Mesenchymal stem cell (in vitro differentiated cells and primary cell): ENCODE results near the gene LIPI.

Source experiments
- DNase-seq: peaks from one replicate; pipeline ENCODE4 v3.0.0-alpha.2; 2013
- H2AFZ ChIP-seq: one replicate; pipeline ENCODE4 v1.6.1; 2013; ENCODE audit warnings: low read depth, mild to moderate bottlenecking, control low read depth, inconsistent platforms, low read length, moderate library complexity
- H2AK5ac ChIP-seq: 2 replicates; pipeline ENCODE4 v1.6.1; 2013; ENCODE audit warnings: low read length, moderate library complexity, mild to moderate bottlenecking, inconsistent platforms; ENCODE audit not compliant: severe bottlenecking
- H2BK120ac ChIP-seq: one replicate; pipeline ENCODE4 v1.6.1; 2013; ENCODE audit warnings: low read depth, mild to moderate bottlenecking, inconsistent platforms, low read length, moderate library complexity
- H2BK12ac ChIP-seq, 2 experiments: one replicate each; pipeline ENCODE4 v1.6.1; 2013; ENCODE audit warnings: inconsistent platforms in 2 of 2, low read length in 2 of 2, mild to moderate bottlenecking in 2 of 2, moderate library complexity in 2 of 2, control low read depth in 1 of 2
- H2BK15ac ChIP-seq: one replicate; pipeline ENCODE4 v1.6.1; 2013; ENCODE audit warnings: mild to moderate bottlenecking, low read depth, inconsistent platforms; ENCODE audit not compliant: poor library complexity, severe bottlenecking
- H2BK5ac ChIP-seq: 2 replicates; pipeline ENCODE4 v1.6.1; 2013; ENCODE audit warnings: low read depth, mild to moderate bottlenecking, low read length, control low read depth, inconsistent platforms; ENCODE audit not compliant: poor library complexity, severe bottlenecking
- H3K14ac ChIP-seq, 2 experiments: one replicate each; pipeline ENCODE4 v1.6.1; 2013; ENCODE audit warnings: inconsistent platforms in 2 of 2, low read length in 2 of 2, control low read depth in 1 of 2, mild to moderate bottlenecking in 1 of 2, moderate library complexity in 1 of 2
- H3K18ac ChIP-seq, 2 experiments: one replicate each; pipeline ENCODE4 v1.6.1; 2013; ENCODE audit warnings: inconsistent platforms in 2 of 2, low read length in 2 of 2, control low read depth in 1 of 2, low read depth in 1 of 2, mild to moderate bottlenecking in 1 of 2
- H3K23ac ChIP-seq, 2 experiments: one replicate each; pipeline ENCODE4 v1.6.1; 2013; ENCODE audit warnings: inconsistent platforms in 2 of 2, low read length in 2 of 2, mild to moderate bottlenecking in 2 of 2, moderate library complexity in 2 of 2, control low read depth in 1 of 2
- H3K27ac ChIP-seq: 2 replicates; pipeline ENCODE4 v1.5.1; 2013; ENCODE audit warnings: mild to moderate bottlenecking, moderate library complexity, low read length, control low read depth, inconsistent platforms; ENCODE audit not compliant: poor library complexity, severe bottlenecking
- H3K27me3 ChIP-seq, 2 experiments: 2 replicates each; pipeline versions ENCODE4 v1.6.1 to v1.7.0; 2013; ENCODE audit warnings: low read length in 2 of 2, mild to moderate bottlenecking in 2 of 2, moderate library complexity in 2 of 2, control low read depth in 1 of 2, inconsistent platforms in 1 of 2; ENCODE audit not compliant: control insufficient read depth in 1 of 2, insufficient read depth in 1 of 2
- H3K36me3 ChIP-seq, 2 experiments: 2 replicates each; pipeline versions ENCODE4 v1.6.1 to v1.7.0; 2013; ENCODE audit warnings: low read length in 2 of 2, control low read depth in 1 of 2, inconsistent platforms in 1 of 2, low read depth in 1 of 2, mild to moderate bottlenecking in 1 of 2; ENCODE audit not compliant: insufficient read depth in 2 of 2, control insufficient read depth in 1 of 2
- H3K4ac ChIP-seq, 2 experiments: one replicate each; pipeline ENCODE4 v1.6.1; 2013; ENCODE audit warnings: inconsistent platforms in 2 of 2, low read length in 2 of 2, mild to moderate bottlenecking in 2 of 2, moderate library complexity in 2 of 2, control low read depth in 1 of 2, low read depth in 1 of 2
- H3K4me1 ChIP-seq: 2 replicates; pipeline ENCODE4 v1.6.1; 2013; ENCODE audit warnings: low read depth, low read length, control low read depth; ENCODE audit not compliant: control insufficient read depth, insufficient read depth
- H3K4me2 ChIP-seq: 2 replicates; pipeline ENCODE4 v1.6.1; 2013; ENCODE audit warnings: low read length, mild to moderate bottlenecking, inconsistent platforms; ENCODE audit not compliant: poor library complexity, severe bottlenecking
- H3K4me3 ChIP-seq, 2 experiments: 2 replicates each; pipeline versions ENCODE4 v1.5.1 to v1.7.0; 2013; ENCODE audit warnings: low read length in 2 of 2, mild to moderate bottlenecking in 2 of 2, control low read depth in 1 of 2, low read depth in 1 of 2; ENCODE audit not compliant: insufficient read depth in 1 of 2
- H3K79me1 ChIP-seq: replicated peaks from 2 replicates; pipeline ENCODE4 v1.6.1; 2013; ENCODE audit warnings: mild to moderate bottlenecking, control low read depth, low read length, inconsistent platforms; ENCODE audit not compliant: poor library complexity, severe bottlenecking
- H3K9ac ChIP-seq: 2 replicates; pipeline ENCODE4 v1.7.0; 2013; ENCODE audit warnings: mild to moderate bottlenecking, low read length, moderate library complexity
- H3K9me3 ChIP-seq: 2 replicates; pipeline ENCODE4 v1.7.0; 2013; ENCODE audit warnings: mild to moderate bottlenecking, low read length; ENCODE audit not compliant: control insufficient read depth
- H4K8ac ChIP-seq: one replicate; pipeline ENCODE4 v1.6.1; 2013; ENCODE audit warnings: inconsistent platforms, mild to moderate bottlenecking, low read length, moderate library complexity
- H4K91ac ChIP-seq: one replicate; pipeline ENCODE4 v1.6.1; 2013; ENCODE audit warnings: mild to moderate bottlenecking, low read length, inconsistent platforms
- WGBS: methylation state at CpG from one replicate; pipeline ENCODE4 v1.1.7; 2013; ENCODE audit warnings: mixed read lengths; 5-methylcytosine and 5-hydroxymethylcytosine counted together

Gene LIPI

GRCh38 chr21:14241297-14241696, 30.5 kb upstream of the LIPI start:
- DNase-seq, result no peak
- H3K27ac ChIP-seq, result no peak overlapping the region

GRCh38 chr21:14239281-14239680, 28.5 kb upstream of the LIPI start:
- Histone ChIP-seq H3K36me3 (no peaks in the 10 kb centered on the region), H3K4me2 (no peak overlapping the region), H3K23ac (no peak overlapping the region), H3K4ac (no peak overlapping the region), H2AK5ac (no peak overlapping the region), H3K18ac (no peak overlapping the region), H3K79me1 (no peaks in the 10 kb centered on the region), H3K9ac (no peak overlapping the region), H2BK120ac (no peak overlapping the region), H2BK5ac (no peak overlapping the region), H4K8ac (no peak overlapping the region), H4K91ac (no peak overlapping the region), H3K27ac (no peak overlapping the region), H3K14ac (no peak overlapping the region), H3K4me1 (no peaks in the 10 kb centered on the region), H3K4me3 (no peak overlapping the region), H2AFZ (no peak overlapping the region), H2BK12ac (no peak overlapping the region), H3K27me3 (no peaks in the 10 kb centered on the region), H2BK15ac (no peak overlapping the region), H3K9me3 (no peaks in the 10 kb centered on the region)
- DNase-seq, result no peak
- no CpG with 5 or more reads among the region's 2 CpGs for WGBS

More at GRCh38 chr21:14241297-14241696, 30.5 kb upstream of the LIPI start:
- Histone ChIP-seq H2BK15ac (no peak overlapping the region), H2BK120ac (no peak overlapping the region), H3K9ac (no peak overlapping the region), H3K36me3 (no peaks in the 10 kb centered on the region), H3K4ac (no peak overlapping the region), H3K18ac (no peak overlapping the region), H3K4me1 (no peaks in the 10 kb centered on the region), H2BK12ac (no peak overlapping the region), H2AFZ (no peak overlapping the region), H4K91ac (no peak overlapping the region), H4K8ac (no peak overlapping the region), H2BK5ac (no peak overlapping the region), H3K27me3 (no peaks in the 10 kb centered on the region), H3K4me2 (no peak overlapping the region), H3K9me3 (no peaks in the 10 kb centered on the region), H2AK5ac (no peak overlapping the region), H3K23ac (no peak overlapping the region), H3K14ac (no peak overlapping the region), H3K4me3 (no peak overlapping the region), H3K79me1 (no peaks in the 10 kb centered on the region)
- 36% methylated on average over 2 of the region's 2 CpGs for WGBS

GRCh38 chr21:14236180-14236579, 25.4 kb upstream of the LIPI start:
- Histone ChIP-seq H2BK12ac (no peak overlapping the region), H2AK5ac (no peak overlapping the region), H3K14ac (no peak overlapping the region), H2BK5ac (no peak overlapping the region), H3K9me3 (no peaks in the 10 kb centered on the region), H3K4ac (no peak overlapping the region), H2BK15ac (no peak overlapping the region), H3K27ac (no peak overlapping the region), H4K91ac (no peak overlapping the region), H2BK120ac (no peak overlapping the region), H4K8ac (no peak overlapping the region), H3K4me1 (no peaks in the 10 kb centered on the region), H3K18ac (no peak overlapping the region), H3K4me2 (no peak overlapping the region), H3K27me3 (no peaks in the 10 kb centered on the region), H3K23ac (no peak overlapping the region), H3K79me1 (no peaks in the 10 kb centered on the region), H3K4me3 (no peak overlapping the region), H2AFZ (no peak overlapping the region), H3K9ac (no peak overlapping the region), H3K36me3 (no peaks in the 10 kb centered on the region)
- WGBS, result 0% methylated on average over 1 of the region's 3 CpGs
- DNase-seq, result no peak

- no peaks in the 10 kb centered on the region for H3K36me3 ChIP-seq
- no peaks in the 10 kb centered on the region for H3K4me1 ChIP-seq
- no peak overlapping the region for H3K9ac ChIP-seq
- H3K23ac ChIP-seq, result no peak overlapping the region
- H3K4me2 ChIP-seq, result no peak overlapping the region
- H3K79me1 ChIP-seq, result no peaks in the 10 kb centered on the region
- no peak overlapping the region for H2BK120ac ChIP-seq
- no peak overlapping the region for H2AK5ac ChIP-seq
- H2BK12ac ChIP-seq, result no peak overlapping the region
- H3K27me3 ChIP-seq, result no peaks in the 10 kb centered on the region
- no peak overlapping the region for H3K4ac ChIP-seq
- H4K91ac ChIP-seq, result no peak overlapping the region
- H2AFZ ChIP-seq, result no peak overlapping the region
- no peak overlapping the region for H3K27ac ChIP-seq
- H2BK15ac ChIP-seq, result no peak overlapping the region
- WGBS, result 69% methylated on average over 5 of the region's 5 CpGs
- no peak for DNase-seq
- H4K8ac ChIP-seq, result no peak overlapping the region
- H2BK5ac ChIP-seq, result no peak overlapping the region
- no peak overlapping the region for H3K14ac ChIP-seq
- no peak overlapping the region for H3K18ac ChIP-seq
- H3K9me3 ChIP-seq, result no peaks in the 10 kb centered on the region
- no peak overlapping the region for H3K4me3 ChIP-seq
Measured at GRCh38 chr21:14235101-14235500, 24.3 kb upstream of the LIPI start.
